Measurements from ENCODE around the gene ASIC4. TPM values are rescaled to one million over a fixed set of nuclear protein-coding genes. Genes with fewer than 3 reads are reported as not detected.
A peak's percentile ranks its signal among the peaks of the same experiment; 100 is the strongest.

Gene ASIC4
- total and polyA plus RNA-seq, 2 of the 13 experiments (the other 11 are each of a cell fraction or from before 2014, with no cell fraction given): 0.03 TPM; not detected in 1

GRCh38 chr2:219495531-219496122, 18.7 kb upstream of the ASIC4 start (continued):
- TF ChIP-seq ZBTB46 (CRISPR knock-in tag; IDR thresholded peaks at IDR 0.05; ENCODE audit: borderline replicate concordance): 0 out of 2 replicates have a peak, but pooled peaks have one; percentile 52
- TF ChIP-seq RFXAP (CRISPR knock-in tag; IDR thresholded peaks at IDR 0.05; ENCODE audit: borderline replicate concordance): no peak
- TF ChIP-seq ZBTB1 (CRISPR knock-in tag; IDR thresholded peaks at IDR 0.05; ENCODE audit: borderline replicate concordance): no peak
- no peak for TF ChIP-seq ISL2 (CRISPR knock-in tag; IDR thresholded peaks at IDR 0.05)
- TF ChIP-seq KDM4B (CRISPR knock-in tag; IDR thresholded peaks at IDR 0.05): no peak
- TF ChIP-seq ZNF513 (CRISPR knock-in tag; conservative IDR thresholded peaks at IDR 0.05): no peak
- no peak for TF ChIP-seq MYNN (CRISPR knock-in tag; IDR thresholded peaks at IDR 0.05; ENCODE audit: low read depth)
- no peak for TF ChIP-seq TAF1 (CRISPR knock-in tag; IDR thresholded peaks at IDR 0.05)
- peak; percentile 35; the same call in 1 of the 2 replicates for TF ChIP-seq SALL1 (CRISPR knock-in tag; IDR thresholded peaks at IDR 0.05)
- TF ChIP-seq MED1 (CRISPR knock-in tag; IDR thresholded peaks at IDR 0.05): no peak
- no peak for TF ChIP-seq ZNF784 (CRISPR knock-in tag; IDR thresholded peaks at IDR 0.05; ENCODE audit: borderline replicate concordance)
- no peak for TF ChIP-seq ZNF451 (CRISPR knock-in tag; IDR thresholded peaks at IDR 0.05)
- no peak for TF ChIP-seq MIXL1 (CRISPR knock-in tag; IDR thresholded peaks at IDR 0.05)
- no peak for TF ChIP-seq ATF5 (CRISPR knock-in tag; IDR thresholded peaks at IDR 0.05; ENCODE audit: low read depth)
- 0 out of 2 replicates have a peak, but pooled peaks have one; percentile 49 for TF ChIP-seq ZSCAN31 (CRISPR knock-in tag; IDR thresholded peaks at IDR 0.05; ENCODE audit: low read depth)
- no peak for TF ChIP-seq NKX3-1 (CRISPR knock-in tag; IDR thresholded peaks at IDR 0.05)
- no peak for TF ChIP-seq MIER2 (CRISPR knock-in tag; IDR thresholded peaks at IDR 0.05)
- TF ChIP-seq ZNF597 (CRISPR knock-in tag; IDR thresholded peaks at IDR 0.05): no peak
- peak; percentile 48; the same call in 1 of the 2 replicates for TF ChIP-seq TFDP1 (CRISPR knock-in tag; IDR thresholded peaks at IDR 0.05; ENCODE audit: borderline replicate concordance)
- 0 out of 2 replicates have a peak, but pooled peaks have one; percentile 4 for TF ChIP-seq ZNF280B (CRISPR knock-in tag; IDR thresholded peaks at IDR 0.05; ENCODE audit: borderline replicate concordance)
- no peak for TF ChIP-seq ARID2 (CRISPR knock-in tag; IDR thresholded peaks at IDR 0.05; ENCODE audit: borderline replicate concordance)

Measured in HepG2 (cell line).